Endothelial cell of umbilical vein (primary cell): ENCODE data around the gene CREG2. TPM values are rescaled to one million over a fixed set of nuclear protein-coding genes. Genes with fewer than 3 reads are reported as not detected.

Source experiments
- BruUV-seq: library from RNA; stranded (reverse); fragments of 400-500 nt; replicated peaks from 2 replicates; lab custom pipeline; 2021; lab: Mats Ljungman, UMichigan
- CTCF ChIA-PET: fragments of 300-600, 350-600 bp; sonication (Branson Sonifier 250); formaldehyde crosslinking; loops from one replicate; lab custom pipeline; 2021; ENCODE audit warnings: antibody characterized with exemption, inconsistent platforms; lab: Charles Lee
- POLR2A ChIA-PET: fragments of 300-600, 350-600 bp; sonication (Branson Sonifier 250); formaldehyde crosslinking; loops from one replicate; lab custom pipeline; 2021; ENCODE audit warnings: antibody characterized with exemption, inconsistent platforms; lab: Charles Lee
- DNase-seq: peaks from one replicate; pipeline ENCODE4 v3.0.0-alpha.2; 2011; ENCODE audit warnings: low read depth, low spot score
- FAIRE-seq: peaks from 2 replicates; lab custom pipeline; 2011; peaks lifted over from hg19 to GRCh38; lab: Jason Lieb, UNC
- H2AFZ ChIP-seq: 2 replicates; pipeline ENCODE4 v1.6.0; 2012; ENCODE audit warnings: low read depth, low read length, control low read depth, inconsistent platforms
- H3K27ac ChIP-seq: 2 replicates; pipeline ENCODE4 v1.5.1; 2011; ENCODE audit warnings: low read depth, mild to moderate bottlenecking, control low read depth, low read length, moderate library complexity; ENCODE audit not compliant: insufficient read depth
- H3K27me3 ChIP-seq, 2 experiments: 2 replicates each; pipeline versions ENCODE4 v1.6.0 to v1.6.1; 2011; ENCODE audit warnings: low read length in 2 of 2, mixed read lengths in 1 of 2; ENCODE audit not compliant: control insufficient read depth in 2 of 2, insufficient read depth in 2 of 2
- H3K36me3 ChIP-seq, 2 experiments: 2 replicates in 1 of 2; 3 replicates in 1 of 2; pipeline ENCODE4 v1.5.1; 2011; ENCODE audit warnings: low read length in 2 of 2, mild to moderate bottlenecking in 1 of 2, moderate library complexity in 1 of 2; ENCODE audit not compliant: control insufficient read depth in 2 of 2, insufficient read depth in 2 of 2; ENCODE audit errors: extremely low read depth in 1 of 2
- H3K4me1 ChIP-seq: 3 replicates; pipeline ENCODE4 v1.5.1; 2011; ENCODE audit warnings: mild to moderate bottlenecking, low read length; ENCODE audit not compliant: control insufficient read depth, insufficient read depth; ENCODE audit errors: extremely low read depth
- H3K4me2 ChIP-seq: 2 replicates; pipeline ENCODE4 v1.6.1; 2011; ENCODE audit warnings: low read length, control low read depth, mixed read lengths; ENCODE audit not compliant: insufficient read depth
- H3K4me3 ChIP-seq, 3 experiments: fragments of 200-600 bp in 1 of 3; sonication (generic), shearing (Covaris generic) in 1 of 3; replicated peaks in 1 of 3; 2 replicates each; pipeline ENCODE4 v1.5.1; 2011 to 2016; ENCODE audit warnings: control low read depth in 3 of 3, low read length in 3 of 3, mild to moderate bottlenecking in 2 of 3, inconsistent platforms in 1 of 3, low read depth in 1 of 3, moderate library complexity in 1 of 3; ENCODE audit not compliant: insufficient read depth in 1 of 3
- H3K79me2 ChIP-seq: 2 replicates; pipeline ENCODE4 v1.6.0; 2012; ENCODE audit warnings: low read length, inconsistent platforms; ENCODE audit not compliant: control insufficient read depth, insufficient read depth
- H3K9ac ChIP-seq: replicated peaks from 2 replicates; pipeline ENCODE3; 2011; ENCODE audit warnings: low read length, control low read depth; ENCODE audit not compliant: insufficient read depth; ENCODE audit errors: extremely low read depth
- H3K9me1 ChIP-seq: replicated peaks from 3 replicates; pipeline ENCODE4 v1.6.0; 2011; ENCODE audit warnings: mild to moderate bottlenecking, low read length; ENCODE audit not compliant: control insufficient read depth, insufficient read depth; ENCODE audit errors: extremely low read depth
- H3K9me3 ChIP-seq: replicated peaks from 2 replicates; pipeline ENCODE4 v1.5.1; 2012; ENCODE audit warnings: low read length, inconsistent platforms; ENCODE audit not compliant: control insufficient read depth, insufficient read depth
- H4K20me1 ChIP-seq: replicated peaks from 2 replicates; pipeline ENCODE3; 2011; ENCODE audit warnings: mild to moderate bottlenecking, low read length; ENCODE audit not compliant: control insufficient read depth, insufficient read depth; ENCODE audit errors: extremely low read depth
- EZH2 ChIP-seq: IDR thresholded peaks from 2 replicates; pipeline ENCODE4 v1.6.1; 2012; ENCODE audit warnings: borderline replicate concordance, low read depth, mild to moderate bottlenecking, moderate library complexity, low read length, inconsistent platforms; ENCODE audit not compliant: severe bottlenecking
- FOS ChIP-seq: IDR thresholded peaks from 2 replicates; pipeline ENCODE4 v1.6.1; 2011; ENCODE audit warnings: mild to moderate bottlenecking, low read length, moderate library complexity, borderline replicate concordance; ENCODE audit not compliant: insufficient read depth
- GATA2 ChIP-seq: IDR thresholded peaks from 2 replicates; pipeline ENCODE4 v1.7.0; 2011; ENCODE audit warnings: low read depth, mild to moderate bottlenecking, moderate library complexity, mixed read lengths, low read length; ENCODE audit not compliant: insufficient read length, insufficient read depth
- JUN ChIP-seq: IDR thresholded peaks from 2 replicates; pipeline ENCODE4 v1.6.1; 2011; ENCODE audit warnings: borderline replicate concordance, low read depth; ENCODE audit not compliant: insufficient read length, insufficient read depth
- MYC ChIP-seq: IDR thresholded peaks from one replicate; pipeline ENCODE4 v1.6.1; 2011; ENCODE audit warnings: mild to moderate bottlenecking, low read depth, low read length
- POLR2A ChIP-seq: IDR thresholded peaks from 2 replicates; pipeline ENCODE4 v1.6.1; 2012; ENCODE audit warnings: low read depth, mild to moderate bottlenecking, control low read depth, low read length
- POLR2AphosphoS5 ChIP-seq: IDR thresholded peaks from 2 replicates; pipeline ENCODE4 v1.6.1; 2012; ENCODE audit warnings: low read depth, mild to moderate bottlenecking, control low read depth, low read length, moderate library complexity; ENCODE audit not compliant: insufficient read depth
- dilution Hi-C: fragments of 300-500 bp; cut with MboI; formaldehyde crosslinking; loops from one replicate; pipeline ENCODE4 v1.15.0; 2019; ENCODE audit warnings: low sequenced_read_pairs; ENCODE audit not compliant: extremely low pct_ligation_motif_present
- intact Hi-C: fragments of 100-400 bp; cut with micrococcal nuclease; formaldehyde crosslinking; loops from one replicate; pipeline ENCODE4 v1.10.0; 2022
- polyA plus RNA-seq, 4 experiments: library from polyadenylated mRNA; depleted of rRNA in 3 of 4; stranded (reverse) in 3 of 4; unstranded in 1 of 4; fragments of >200 nt; gene quantifications; 2 replicates each; pipeline versions ENCODE4 v1.2.1 to v1.2.3, GENCODE V29; 2011 to 2012; ENCODE audit warnings: missing spikeins in 1 of 4
- total RNA-seq: library from RNA; stranded (reverse); gene quantifications from 2 replicates; pipeline ENCODE4 v1.2.3, GENCODE V29; 2021
- TF ChIP-seq, protein P1 (sequence below): IDR thresholded peaks from 2 replicates; pipeline ENCODE4 v1.6.1; 2011; ENCODE audit not compliant: insufficient read depth, insufficient read length
- TF ChIP-seq, protein P2 (sequence below), 2 donors: IDR thresholded peaks; 1 replicate in 1 of 2; 2 replicates in 1 of 2; pipeline ENCODE4 v1.5.1; 2011; ENCODE audit warnings: low read length in 2 of 2, mild to moderate bottlenecking in 2 of 2, moderate library complexity in 2 of 2, control low read depth in 1 of 2, inconsistent platforms in 1 of 2, low read depth in 1 of 2; ENCODE audit not compliant: insufficient read depth in 1 of 2; ENCODE audit errors: extremely low read depth in 1 of 2

Gene CREG2
- total and polyA plus RNA-seq, 2 donors (not counting 3 experiments of a cell fraction or from before 2014, with no cell fraction given): 0.48 to 2.0 TPM

DNA sequence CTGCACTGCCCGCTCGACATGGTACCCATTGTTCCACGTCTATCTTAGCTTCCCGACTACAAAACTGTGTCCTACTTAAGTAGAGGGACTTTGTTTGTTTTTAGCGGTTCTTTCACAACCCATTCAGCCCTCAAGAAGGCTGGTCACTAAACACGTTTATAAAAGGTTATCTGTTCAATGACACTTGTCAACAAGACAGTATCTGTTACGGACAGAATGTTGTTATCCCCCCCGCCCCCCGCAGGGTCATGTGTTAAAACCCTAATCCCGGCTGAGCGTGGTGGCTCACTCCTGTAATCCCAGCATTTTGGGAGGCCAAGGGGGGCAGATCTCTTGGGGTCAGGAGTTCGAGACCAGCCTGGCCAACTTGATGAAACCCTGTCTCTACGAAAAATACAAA, 40.4 kb upstream of the CREG2 start:
- intact Hi-C loops: no loop called here
- dilution Hi-C loops: no loop called here
- POLR2A ChIA-PET: no interaction called here

More for the DNA sequence above, 40.4 kb upstream of the CREG2 start:
- H3K27me3 ChIP-seq: no peaks in the 10 kb centered on the region
- no peak overlapping the region for H3K27ac ChIP-seq
- no peak overlapping the region for H3K4me3 ChIP-seq
- no peak for DNase-seq
- no peaks in the 10 kb centered on the region for H3K9me1 ChIP-seq
- TF ChIP-seq GATA2 (no peak), POLR2A (no peak), POLR2AphosphoS5 (no peak), MYC (no peak), EZH2 (no peak), FOS (no peak), JUN (no peak)
- TF ChIP-seq, protein P1, sequence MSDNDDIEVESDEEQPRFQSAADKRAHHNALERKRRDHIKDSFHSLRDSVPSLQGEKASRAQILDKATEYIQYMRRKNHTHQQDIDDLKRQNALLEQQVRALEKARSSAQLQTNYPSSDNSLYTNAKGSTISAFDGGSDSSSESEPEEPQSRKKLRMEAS: no peak
- TF ChIP-seq, protein P2, sequence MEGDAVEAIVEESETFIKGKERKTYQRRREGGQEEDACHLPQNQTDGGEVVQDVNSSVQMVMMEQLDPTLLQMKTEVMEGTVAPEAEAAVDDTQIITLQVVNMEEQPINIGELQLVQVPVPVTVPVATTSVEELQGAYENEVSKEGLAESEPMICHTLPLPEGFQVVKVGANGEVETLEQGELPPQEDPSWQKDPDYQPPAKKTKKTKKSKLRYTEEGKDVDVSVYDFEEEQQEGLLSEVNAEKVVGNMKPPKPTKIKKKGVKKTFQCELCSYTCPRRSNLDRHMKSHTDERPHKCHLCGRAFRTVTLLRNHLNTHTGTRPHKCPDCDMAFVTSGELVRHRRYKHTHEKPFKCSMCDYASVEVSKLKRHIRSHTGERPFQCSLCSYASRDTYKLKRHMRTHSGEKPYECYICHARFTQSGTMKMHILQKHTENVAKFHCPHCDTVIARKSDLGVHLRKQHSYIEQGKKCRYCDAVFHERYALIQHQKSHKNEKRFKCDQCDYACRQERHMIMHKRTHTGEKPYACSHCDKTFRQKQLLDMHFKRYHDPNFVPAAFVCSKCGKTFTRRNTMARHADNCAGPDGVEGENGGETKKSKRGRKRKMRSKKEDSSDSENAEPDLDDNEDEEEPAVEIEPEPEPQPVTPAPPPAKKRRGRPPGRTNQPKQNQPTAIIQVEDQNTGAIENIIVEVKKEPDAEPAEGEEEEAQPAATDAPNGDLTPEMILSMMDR (IDR thresholded peaks at IDR 0.05; ENCODE audit: extremely low read depth in 1 of 2, insufficient read depth in 1 of 2, low read depth in 1 of 2, low read length in 2 of 2): no peak
- CTCF ChIA-PET: interaction anchor here (0.8 kb wide), 1 partner anchor 404 kb away, joined by 3 read pairs; no protein-coding TSS in a partner anchor
- no peak for FAIRE-seq
- no peak overlapping the region for H2AFZ ChIP-seq
- no peak overlapping the region for H3K9ac ChIP-seq
- no peaks in the 10 kb centered on the region for H3K9me3 ChIP-seq
- H4K20me1 ChIP-seq: no peaks in the 10 kb centered on the region
- no peaks in the 10 kb centered on the region for H3K79me2 ChIP-seq
- H3K36me3 ChIP-seq: no peaks in the 10 kb centered on the region
- no peak overlapping the region for H3K4me2 ChIP-seq
- H3K4me1 ChIP-seq: no peaks in the 10 kb centered on the region
- no TSS peak for BruUV-seq
